ENCODE measurements around the gene TECPR1.

Gene TECPR1

DNA sequence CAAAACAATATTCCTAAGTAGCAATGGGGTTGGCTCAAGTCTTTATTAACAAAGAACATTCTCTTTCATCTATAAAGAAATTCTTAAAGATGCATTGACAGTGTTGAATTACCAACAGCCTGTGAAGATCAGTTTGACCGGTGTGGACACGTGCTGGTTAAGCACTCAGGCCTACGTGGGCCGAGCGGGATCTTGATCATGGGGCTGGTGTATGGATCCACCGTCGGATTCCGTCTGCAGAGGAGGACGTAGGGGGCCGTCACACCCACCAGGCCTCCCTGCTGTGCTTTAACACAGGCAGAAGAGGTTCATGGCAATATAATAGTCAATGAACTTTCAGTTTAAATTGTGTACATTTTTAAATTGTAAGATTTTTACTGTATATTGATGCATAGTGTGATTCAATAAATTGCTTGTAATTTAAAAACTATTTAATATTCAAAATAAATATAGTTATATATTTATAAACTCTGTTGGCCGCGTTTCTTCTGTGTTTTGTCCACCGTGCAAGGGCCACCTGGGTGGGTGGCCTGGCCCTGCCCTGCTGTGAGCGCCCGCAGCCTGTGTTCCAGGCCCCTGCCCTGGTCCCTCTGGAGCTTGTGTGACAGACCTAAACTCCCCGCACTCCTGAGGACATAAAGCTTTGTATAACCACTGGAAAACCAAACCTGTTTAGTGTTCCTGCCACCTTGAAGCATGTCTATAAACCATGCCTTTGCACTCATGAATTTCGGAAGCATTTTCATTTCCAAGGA is 42.7 kb downstream of the TECPR1 start:
- Histone ChIP-seq H3K4me2 (ENCODE audit: insufficient read depth, low read length, poor library complexity, severe bottlenecking) (no peak overlapping the region), H3K27me3 (ENCODE audit: control insufficient read depth in 3 of 3, insufficient read depth in 3 of 3, low read depth in 1 of 3, low read length in 3 of 3) (no peaks in the 10 kb centered on the region), H3K36me3 (replicated peaks in 1 of 2; ENCODE audit: control insufficient read depth in 2 of 2, insufficient read depth in 2 of 2, low read length in 2 of 2) (peaks cover 16 to 43% of the 10 kb centered on the region in 2 donors), H2BK5ac (ENCODE audit: low read length) (no peak overlapping the region), H3K4ac (ENCODE audit: low read length) (no peak overlapping the region), H3K18ac (ENCODE audit: low read length) (no peak overlapping the region), H4K8ac (ENCODE audit: low read depth, low read length) (no peak overlapping the region), H2BK120ac (ENCODE audit: low read depth, low read length) (no peak overlapping the region), H2AFZ (ENCODE audit: low read length) (no peak overlapping the region), H3K23ac (ENCODE audit: low read depth, low read length, poor library complexity) (no peak overlapping the region), H3K14ac (ENCODE audit: low read length) (no peak overlapping the region), H3K79me1 (ENCODE audit: low read depth, low read length) (peaks cover 2% of the 10 kb centered on the region), H2AK5ac (ENCODE audit: low read depth, low read length) (no peak overlapping the region), H3K4me3 (ENCODE audit: low read length in 2 of 2) (no peak overlapping the region), H2BK12ac (ENCODE audit: low read length) (no peak overlapping the region), H3K27ac (replicated peaks; ENCODE audit: low read length) (no peak overlapping the region), H3K9ac (ENCODE audit: low read depth, low read length, poor library complexity) (no peak overlapping the region), H4K91ac (ENCODE audit: low read depth, low read length, poor library complexity) (no peak overlapping the region), H3K9me3 (replicated peaks in 1 of 2; ENCODE audit: control insufficient read depth in 2 of 2, insufficient read depth in 1 of 2, low read depth in 1 of 2, low read length in 2 of 2) (no peaks in the 10 kb centered on the region), H3K4me1 (ENCODE audit: control insufficient read depth in 2 of 2, insufficient read depth in 1 of 2, low read depth in 1 of 2, low read length in 2 of 2) (peaks cover 0 to 6% of the 10 kb centered on the region in 2 donors), H2BK15ac (ENCODE audit: low read length) (no peak overlapping the region)
- WGBS, 2 donors (ENCODE audit: extremely low coverage in 2 of 2, insufficient read length in 2 of 2, insufficient replicate concordance in 1 of 2) = no CpG with 5 or more reads among the region's 17 CpGs
- no peak for DNase-seq (ENCODE audit: low spot score)

DNA sequence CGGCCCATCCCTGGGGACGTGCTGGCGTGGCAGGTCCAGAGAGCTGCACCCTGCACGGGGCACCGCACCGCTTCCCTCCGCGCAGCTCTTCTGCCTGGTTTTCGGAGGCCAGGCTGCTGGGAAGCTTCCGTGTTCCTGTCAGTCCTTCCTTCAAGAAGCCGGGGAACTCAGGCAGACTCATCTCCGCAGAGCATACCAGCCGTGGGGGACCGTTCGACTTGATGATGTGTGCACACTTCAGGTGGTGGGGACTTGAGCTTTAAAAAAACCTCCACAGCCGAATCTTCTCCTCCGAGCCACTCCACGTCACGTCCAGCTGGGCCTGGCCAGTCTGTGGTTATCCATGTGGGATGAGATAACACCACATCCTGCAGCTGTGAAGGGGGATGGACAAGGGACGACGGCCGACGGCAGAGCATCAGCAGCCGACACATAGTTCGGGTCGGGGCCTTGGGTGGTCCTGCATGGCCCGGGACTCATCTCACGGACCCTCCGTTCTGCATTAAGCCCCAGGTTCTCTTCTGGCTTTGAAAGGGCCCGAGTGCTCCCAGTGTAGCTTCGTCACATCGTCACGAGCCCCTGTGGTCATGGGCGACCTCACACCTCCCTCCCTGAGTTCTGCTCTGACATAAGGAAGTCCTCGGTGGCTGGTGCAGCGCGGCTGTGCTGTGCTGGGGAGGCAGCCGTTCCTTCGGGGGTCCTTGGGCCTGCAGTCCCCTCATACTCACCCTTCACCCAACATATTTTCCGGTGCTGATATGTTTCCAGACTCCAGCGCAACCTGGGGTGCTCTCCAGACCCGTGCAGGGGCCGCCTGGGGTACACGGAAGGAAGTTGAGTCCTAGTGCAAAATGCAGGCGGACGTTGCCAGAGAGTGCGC is 45.3 kb downstream of the TECPR1 start:
- WGBS, 2 donors (ENCODE audit: extremely low coverage in 2 of 2, insufficient read length in 2 of 2, insufficient replicate concordance in 1 of 2) = no CpG with 5 or more reads among the region's 47 CpGs
- Histone ChIP-seq H3K27ac (replicated peaks; ENCODE audit: low read length) (no peak overlapping the region), H2BK120ac (ENCODE audit: low read depth, low read length) (no peak overlapping the region), H3K4me3 (ENCODE audit: low read length in 2 of 2) (no peak overlapping the region), H2BK12ac (ENCODE audit: low read length) (no peak overlapping the region), H2BK5ac (ENCODE audit: low read length) (peak overlapping the region; percentile 29), H3K23ac (ENCODE audit: low read depth, low read length, poor library complexity) (peak overlapping the region; percentile 80), H3K79me1 (ENCODE audit: low read depth, low read length) (peaks cover 2% of the 10 kb centered on the region), H3K4ac (ENCODE audit: low read length) (no peak overlapping the region), H3K14ac (ENCODE audit: low read length) (no peak overlapping the region), H3K36me3 (replicated peaks in 1 of 2; ENCODE audit: control insufficient read depth in 2 of 2, insufficient read depth in 2 of 2, low read length in 2 of 2) (peaks cover 16 to 67% of the 10 kb centered on the region in 2 donors), H2AFZ (ENCODE audit: low read length) (no peak overlapping the region), H3K9ac (ENCODE audit: low read depth, low read length, poor library complexity) (peak overlapping the region; percentile 21), H3K4me1 (ENCODE audit: control insufficient read depth in 2 of 2, insufficient read depth in 1 of 2, low read depth in 1 of 2, low read length in 2 of 2) (peaks cover 0 to 3% of the 10 kb centered on the region in 2 donors), H2AK5ac (ENCODE audit: low read depth, low read length) (no peak overlapping the region), H3K4me2 (ENCODE audit: insufficient read depth, low read length, poor library complexity, severe bottlenecking) (no peak overlapping the region), H4K8ac (ENCODE audit: low read depth, low read length) (no peak overlapping the region), H3K18ac (ENCODE audit: low read length) (no peak overlapping the region), H3K9me3 (replicated peaks in 1 of 2; ENCODE audit: control insufficient read depth in 2 of 2, insufficient read depth in 1 of 2, low read depth in 1 of 2, low read length in 2 of 2) (no peaks in the 10 kb centered on the region), H2BK15ac (ENCODE audit: low read length) (no peak overlapping the region), H4K91ac (ENCODE audit: low read depth, low read length, poor library complexity) (no peak overlapping the region), H3K27me3 (ENCODE audit: control insufficient read depth in 3 of 3, insufficient read depth in 3 of 3, low read depth in 1 of 3, low read length in 3 of 3) (no peaks in the 10 kb centered on the region)
- no peak for DNase-seq (ENCODE audit: low spot score)

GRCh38 chr7:98205162-98205845 is 46.7 kb downstream of the TECPR1 start:
- Histone ChIP-seq H2BK5ac (ENCODE audit: low read length) (no peak overlapping the region), H3K27me3 (ENCODE audit: control insufficient read depth in 3 of 3, insufficient read depth in 3 of 3, low read depth in 1 of 3, low read length in 3 of 3) (no peaks in the 10 kb centered on the region), H4K8ac (ENCODE audit: low read depth, low read length) (no peak overlapping the region), H4K91ac (ENCODE audit: low read depth, low read length, poor library complexity) (no peak overlapping the region), H3K4me3 (ENCODE audit: low read length in 2 of 2) (no peak overlapping the region), H2BK12ac (ENCODE audit: low read length) (no peak overlapping the region), H3K36me3 (replicated peaks in 1 of 2; ENCODE audit: control insufficient read depth in 2 of 2, insufficient read depth in 2 of 2, low read length in 2 of 2) (peaks cover 16 to 67% of the 10 kb centered on the region in 2 donors), H2BK15ac (ENCODE audit: low read length) (no peak overlapping the region), H3K23ac (ENCODE audit: low read depth, low read length, poor library complexity) (no peak overlapping the region), H3K9me3 (replicated peaks in 1 of 2; ENCODE audit: control insufficient read depth in 2 of 2, insufficient read depth in 1 of 2, low read depth in 1 of 2, low read length in 2 of 2) (no peaks in the 10 kb centered on the region), H3K4ac (ENCODE audit: low read length) (no peak overlapping the region), H2AFZ (ENCODE audit: low read length) (no peak overlapping the region), H3K4me2 (ENCODE audit: insufficient read depth, low read length, poor library complexity, severe bottlenecking) (no peak overlapping the region), H3K18ac (ENCODE audit: low read length) (no peak overlapping the region), H3K4me1 (ENCODE audit: control insufficient read depth in 2 of 2, insufficient read depth in 1 of 2, low read depth in 1 of 2, low read length in 2 of 2) (no peaks in the 10 kb centered on the region), H3K79me1 (ENCODE audit: low read depth, low read length) (no peaks in the 10 kb centered on the region), H3K14ac (ENCODE audit: low read length) (peak overlapping the region; percentile 63), H2AK5ac (ENCODE audit: low read depth, low read length) (no peak overlapping the region), H3K9ac (ENCODE audit: low read depth, low read length, poor library complexity) (peak overlapping the region; percentile 56), H2BK120ac (ENCODE audit: low read depth, low read length) (no peak overlapping the region), H3K27ac (replicated peaks; ENCODE audit: low read length) (no peak overlapping the region)
- DNase-seq (ENCODE audit: low spot score) = no peak
- no CpG with 5 or more reads among the region's 47 CpGs for WGBS, 2 donors (ENCODE audit: extremely low coverage in 2 of 2, insufficient read length in 2 of 2, insufficient replicate concordance in 1 of 2)

All from neuronal stem cell (in vitro differentiated cells).